CD14-positive monocyte (primary cell): Measurements from ENCODE around the gene TUBB6. TPM values are rescaled to one million over a fixed set of nuclear protein-coding genes. Genes with fewer than 3 reads are reported as not detected.

ENCODE experiments used
- DNase-seq, 3 donors: peaks; one replicate each; pipeline ENCODE4 v3.0.0-alpha.2; 2011 to 2022
- H2AFZ ChIP-seq: 2 replicates; pipeline ENCODE4 v1.6.0; 2012; ENCODE audit warnings: mild to moderate bottlenecking, low read depth, low read length, inconsistent platforms; ENCODE audit not compliant: insufficient read depth, poor library complexity, severe bottlenecking
- H3K27ac ChIP-seq, 2 donors: 1 replicate in 1 of 2; 2 replicates in 1 of 2; pipeline ENCODE4 v1.5.1; 2012 to 2013; ENCODE audit warnings: low read length in 2 of 2, control low read depth in 1 of 2, inconsistent platforms in 1 of 2, low read depth in 1 of 2, mild to moderate bottlenecking in 1 of 2
- H3K27me3 ChIP-seq, 2 donors: one replicate each; pipeline versions ENCODE4 v1.6.0 to v1.6.1; 2011 to 2013; ENCODE audit warnings: low read length in 2 of 2; ENCODE audit not compliant: control insufficient read depth in 2 of 2, insufficient read depth in 2 of 2
- H3K36me3 ChIP-seq, 2 donors: replicated peaks in 1 of 2; 1 replicate in 1 of 2; 2 replicates in 1 of 2; pipeline versions ENCODE4 v1.5.1 to v1.6.1; 2012 to 2013; ENCODE audit warnings: low read length in 2 of 2, control low read depth in 1 of 2, inconsistent platforms in 1 of 2, mild to moderate bottlenecking in 1 of 2; ENCODE audit not compliant: insufficient read depth in 2 of 2, control insufficient read depth in 1 of 2
- H3K4me1 ChIP-seq, 2 donors: 1 replicate in 1 of 2; 2 replicates in 1 of 2; pipeline versions ENCODE4 v1.5.1 to v1.6.1; 2012 to 2013; ENCODE audit warnings: low read length in 2 of 2, control low read depth in 1 of 2, inconsistent platforms in 1 of 2, mild to moderate bottlenecking in 1 of 2, moderate library complexity in 1 of 2; ENCODE audit not compliant: insufficient read depth in 2 of 2, control insufficient read depth in 1 of 2
- H3K4me2 ChIP-seq: replicated peaks from 2 replicates; pipeline ENCODE3; 2012; ENCODE audit warnings: low read length, moderate library complexity, mild to moderate bottlenecking; ENCODE audit not compliant: poor library complexity, severe bottlenecking; ENCODE audit errors: extremely low read depth
- H3K4me3 ChIP-seq, 3 experiments: fragments of 200-600 bp in 1 of 3; sonication (generic) in 1 of 3; replicated peaks in 1 of 3; 1 replicate in 2 of 3; 2 replicates in 1 of 3; pipeline ENCODE4 v1.5.1; 2011 to 2013; ENCODE audit warnings: low read length in 3 of 3, mild to moderate bottlenecking in 3 of 3, control low read depth in 2 of 3, low read depth in 2 of 3, inconsistent platforms in 1 of 3, moderate library complexity in 1 of 3
- H3K79me2 ChIP-seq: 2 replicates; pipeline ENCODE4 v1.6.0; 2012; ENCODE audit warnings: mild to moderate bottlenecking, control low read depth, inconsistent platforms, low read length, moderate library complexity; ENCODE audit not compliant: insufficient read depth
- H3K9ac ChIP-seq: 2 replicates; pipeline ENCODE4 v1.6.0; 2017; ENCODE audit warnings: low read length, mild to moderate bottlenecking; ENCODE audit not compliant: insufficient read depth, poor library complexity, severe bottlenecking
- H3K9me3 ChIP-seq, 2 donors: replicated peaks in 1 of 2; 1 replicate in 1 of 2; 2 replicates in 1 of 2; pipeline versions ENCODE4 v1.5.1 to v1.6.1; 2012 to 2013; ENCODE audit warnings: low read length in 2 of 2, control low read depth in 1 of 2; ENCODE audit not compliant: control insufficient read depth in 1 of 2, insufficient read depth in 1 of 2
- H4K20me1 ChIP-seq: 2 replicates; pipeline ENCODE4 v1.6.0; 2012; ENCODE audit warnings: mild to moderate bottlenecking, low read length, control low read depth, moderate library complexity; ENCODE audit not compliant: insufficient read depth
- H3K27ac Mint-ChIP-seq, 7 donors: one replicate each; pipeline ENCODE4 v1.8.0; 2020; ENCODE audit warnings: mild to moderate bottlenecking in 7 of 7, mixed read lengths in 7 of 7, moderate library complexity in 6 of 7, inconsistent platforms in 2 of 7
- H3K27me3 Mint-ChIP-seq, 3 donors: one replicate each; pipeline ENCODE4 v1.8.0; 2021 to 2022; ENCODE audit warnings: low read depth in 3 of 3, mild to moderate bottlenecking in 3 of 3, mixed read lengths in 3 of 3, moderate library complexity in 3 of 3, inconsistent platforms in 1 of 3
- H3K36me3 Mint-ChIP-seq, 2 donors: one replicate each; pipeline ENCODE4 v1.8.0; 2020; ENCODE audit warnings: mixed read lengths in 2 of 2, inconsistent platforms in 1 of 2, mild to moderate bottlenecking in 1 of 2
- H3K4me1 Mint-ChIP-seq: one replicate; pipeline ENCODE4 v1.8.0; 2020; ENCODE audit warnings: mild to moderate bottlenecking, mixed read lengths
- H3K4me3 Mint-ChIP-seq, 2 donors: one replicate each; pipeline ENCODE4 v1.8.0; 2020; ENCODE audit warnings: mild to moderate bottlenecking in 2 of 2, mixed read lengths in 2 of 2, moderate library complexity in 1 of 2
- H3K9me3 Mint-ChIP-seq, 7 donors: one replicate each; pipeline ENCODE4 v1.8.0; 2020 to 2022; ENCODE audit warnings: mixed read lengths in 7 of 7, mild to moderate bottlenecking in 6 of 7, moderate library complexity in 6 of 7, inconsistent platforms in 2 of 7
- WGBS: methylation state at CpG from one replicate; pipeline ENCODE4 v1.1.5; 2013; ENCODE audit warnings: missing lambda C conversion rate; ENCODE audit not compliant: insufficient coverage; 5-methylcytosine and 5-hydroxymethylcytosine counted together
- intact Hi-C, 2 donors: fragments of 100-400 bp; cut with micrococcal nuclease; formaldehyde crosslinking; loops; one replicate each; pipeline versions ENCODE4 v1.15.0 to v1.15.1; 2023
- polyA plus RNA-seq, 3 donors: library from polyadenylated mRNA; depleted of rRNA in 1 of 3; unstranded in 2 of 3; stranded (reverse) in 1 of 3; fragments of 300-500 nt in 2 of 3; fragments of >200 nt in 1 of 3; fragmentation: Illumina TruSeq in 2 of 3; gene quantifications; 1 replicate in 2 of 3; 2 replicates in 1 of 3; pipeline ENCODE4 v1.2.3, GENCODE V29; 2012 to 2021
- TF ChIP-seq, protein P1 (sequence below): fragments of 200-600 bp; IDR thresholded peaks from one replicate; pipeline ENCODE4 v1.8.0; 2022; ENCODE audit warnings: antibody characterized with exemption, mild to moderate bottlenecking

Gene TUBB6
- polyA plus RNA-seq, 3 donors = 15.8 to 34.9 (median 27.6) TPM

DNA sequence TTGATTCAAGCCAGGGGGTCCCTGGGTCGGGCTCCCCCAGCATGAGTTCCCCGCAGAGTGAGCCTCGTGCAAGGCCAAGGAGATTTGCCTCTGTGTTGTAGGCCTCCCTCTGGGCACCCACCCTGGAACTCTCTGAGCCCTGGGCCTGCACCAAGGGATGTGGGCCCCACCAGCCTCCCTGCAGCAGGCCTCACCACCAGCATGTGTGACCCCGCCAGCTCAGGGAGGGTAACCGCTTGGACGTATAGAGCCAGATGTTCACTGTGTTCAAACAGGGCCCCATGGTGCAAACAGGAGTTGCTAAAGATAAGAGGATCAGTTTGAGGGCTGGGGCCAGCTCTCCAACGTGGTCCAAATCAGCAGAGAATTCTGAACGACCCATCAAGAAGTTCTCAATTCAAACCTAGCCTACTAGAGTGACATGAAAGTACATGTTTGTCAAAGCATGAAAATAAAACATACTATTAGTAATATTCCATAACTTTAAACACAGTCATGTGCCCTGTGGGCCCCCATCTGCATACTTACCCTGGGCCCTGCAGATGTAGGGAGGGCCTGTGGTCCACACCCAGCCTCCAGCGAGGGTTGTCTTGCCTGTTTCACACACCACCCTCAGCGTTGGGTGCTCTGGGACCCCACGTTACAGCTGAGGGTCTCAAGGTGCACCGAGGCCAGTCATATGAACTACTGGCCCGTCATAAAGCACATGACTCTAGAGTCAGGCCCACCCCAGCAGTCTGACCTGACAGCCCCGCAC, 5.5 kb upstream of the TUBB6 start:
- H3K4me1 Mint-ChIP-seq = peaks cover 15% of the 10 kb centered on the region
- peaks cover 11 to 15% of the 10 kb centered on the region in 2 donors for H3K4me1 ChIP-seq
- peaks cover 18 to 29% (median 26%) of the 10 kb centered on the region in 3 donors for H3K27me3 Mint-ChIP-seq
- no peaks in the 10 kb centered on the region for H4K20me1 ChIP-seq
- H3K79me2 ChIP-seq = no peaks in the 10 kb centered on the region
- no peak overlapping the region for H3K27ac ChIP-seq
- intact Hi-C loops = loop anchor here in 1 of 2 donors (10.0 kb wide), 1 partner anchor 72 kb away; the partner anchor contains the start of gene AFG3L2
- peaks cover 0 to 21% of the 10 kb centered on the region in 2 donors for H3K27me3 ChIP-seq
- H3K4me2 ChIP-seq = no peak overlapping the region
- H3K36me3 Mint-ChIP-seq = peaks cover 4 to 5% of the 10 kb centered on the region in 2 donors
- H3K36me3 ChIP-seq = no peaks in the 10 kb centered on the region
- H3K9me3 ChIP-seq = peaks cover 0 to 3% of the 10 kb centered on the region in 2 donors
- WGBS = 98% methylated on average over 11 of the region's 14 CpGs
- no peak overlapping the region for H3K27ac Mint-ChIP-seq
- H3K9ac ChIP-seq = no peak overlapping the region
- TF ChIP-seq, protein P1, sequence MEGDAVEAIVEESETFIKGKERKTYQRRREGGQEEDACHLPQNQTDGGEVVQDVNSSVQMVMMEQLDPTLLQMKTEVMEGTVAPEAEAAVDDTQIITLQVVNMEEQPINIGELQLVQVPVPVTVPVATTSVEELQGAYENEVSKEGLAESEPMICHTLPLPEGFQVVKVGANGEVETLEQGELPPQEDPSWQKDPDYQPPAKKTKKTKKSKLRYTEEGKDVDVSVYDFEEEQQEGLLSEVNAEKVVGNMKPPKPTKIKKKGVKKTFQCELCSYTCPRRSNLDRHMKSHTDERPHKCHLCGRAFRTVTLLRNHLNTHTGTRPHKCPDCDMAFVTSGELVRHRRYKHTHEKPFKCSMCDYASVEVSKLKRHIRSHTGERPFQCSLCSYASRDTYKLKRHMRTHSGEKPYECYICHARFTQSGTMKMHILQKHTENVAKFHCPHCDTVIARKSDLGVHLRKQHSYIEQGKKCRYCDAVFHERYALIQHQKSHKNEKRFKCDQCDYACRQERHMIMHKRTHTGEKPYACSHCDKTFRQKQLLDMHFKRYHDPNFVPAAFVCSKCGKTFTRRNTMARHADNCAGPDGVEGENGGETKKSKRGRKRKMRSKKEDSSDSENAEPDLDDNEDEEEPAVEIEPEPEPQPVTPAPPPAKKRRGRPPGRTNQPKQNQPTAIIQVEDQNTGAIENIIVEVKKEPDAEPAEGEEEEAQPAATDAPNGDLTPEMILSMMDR = no peak
- H3K4me3 Mint-ChIP-seq = no peak overlapping the region
- no peak overlapping the region for H3K4me3 ChIP-seq
- DNase-seq = no peak
- peaks cover 0 to 13% (median 8%) of the 10 kb centered on the region in 7 donors for H3K9me3 Mint-ChIP-seq
- no peak overlapping the region for H2AFZ ChIP-seq

GRCh38 chr18:12304351-12305210, 3.5 kb upstream of the TUBB6 start:
- Histone ChIP-seq H3K4me1 (peaks cover 20 to 31% of the 10 kb centered on the region in 2 donors), H3K9me3 (no peaks in the 10 kb centered on the region), H4K20me1 (no peaks in the 10 kb centered on the region), H3K4me2 (no peak overlapping the region), H2AFZ (no peak overlapping the region), H3K36me3 (no peaks in the 10 kb centered on the region), H3K79me2 (peaks cover 4% of the 10 kb centered on the region), H3K4me3 (no peak overlapping the region), H3K9ac (no peak overlapping the region), H3K27ac (no peak overlapping the region), H3K27me3 (peaks cover 0 to 31% of the 10 kb centered on the region in 2 donors)
- WGBS = 89% methylated on average over 13 of the region's 19 CpGs
- intact Hi-C loops = loop anchor here (5.0 to 10.0 kb wide), 2 partner anchors 70 to 73 kb away; partner anchors contain the start of gene AFG3L2 (in 2 of the 2)
- Mint-ChIP-seq H3K4me1 (peaks cover 23% of the 10 kb centered on the region), H3K4me3 (no peak overlapping the region), H3K36me3 (peaks cover 5 to 8% of the 10 kb centered on the region in 2 donors), H3K27ac (no peak overlapping the region), H3K9me3 (peaks cover 0 to 7% (median 0%) of the 10 kb centered on the region in 7 donors), H3K27me3 (peaks cover 17 to 39% (median 34%) of the 10 kb centered on the region in 3 donors)
- DNase-seq = no peak
- TF ChIP-seq, protein P1 = no peak
